GM23248 (cell line): Measurements from ENCODE around the gene RBFOX1.

Source experiments
- EZH2 ChIP-seq: fragments of 200-600 bp; sonication (generic); IDR thresholded peaks from 2 replicates; pipeline ENCODE4 v1.6.1; 2018; ENCODE audit warnings: antibody characterized with exemption, mild to moderate bottlenecking; ENCODE audit not compliant: insufficient read depth, poor library complexity, severe bottlenecking
- EZH2phosphoT487 ChIP-seq: fragments of 200-600 bp; sonication (generic); IDR thresholded peaks from 2 replicates; pipeline ENCODE4 v1.6.1; 2018; ENCODE audit warnings: antibody characterized with exemption, moderate library complexity, mild to moderate bottlenecking, low read depth; ENCODE audit not compliant: insufficient read depth

DNA sequence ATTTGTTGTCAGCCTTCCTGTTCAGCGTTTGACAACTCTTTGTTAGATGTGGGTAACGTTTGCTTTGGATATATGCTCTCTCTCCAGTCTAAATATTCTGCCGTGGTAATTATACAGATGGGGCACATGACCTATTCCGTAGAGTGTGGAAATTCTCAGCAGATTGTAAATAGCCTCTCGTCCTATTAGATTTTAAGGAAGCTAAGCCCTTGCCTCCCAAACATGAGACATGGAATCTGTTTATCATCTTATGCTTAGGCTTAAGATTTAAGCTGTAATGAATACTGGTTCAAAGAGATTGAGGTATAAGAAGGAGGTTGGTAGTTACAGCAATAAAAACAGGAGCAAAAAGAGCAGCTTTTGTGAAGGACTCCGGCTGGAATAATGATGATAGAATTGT is 87.4 kb downstream of the RBFOX1 start:
- TF ChIP-seq EZH2 (no peak), EZH2phosphoT487 (no peak)
